Heart left ventricle (tissue), 13 donors: ENCODE results near the gene ZNF367.
"Not testable (repeated sequence)": the region's sequence is repeated elsewhere in the genome, so short reads cannot be mapped to it uniquely, and the experiment has no call there.

ENCODE experiments used
- POLR2A ChIP-seq, 2 donors: fragments of 450-650 bp; IDR thresholded peaks; one replicate each; pipeline ENCODE4 v1.6.1; 2017; ENCODE audit warnings: antibody characterized with exemption in 2 of 2, mild to moderate bottlenecking in 2 of 2, moderate library complexity in 2 of 2
- TF ChIP-seq, protein P1 (sequence below), 12 donors: fragments of 200-600 bp; sonication (generic) in 4 of 12; IDR thresholded peaks; one replicate each; pipeline versions ENCODE4 v1.5.0 to v1.8.0; 2018 to 2022; ENCODE audit warnings: antibody characterized with exemption in 12 of 12, mild to moderate bottlenecking in 5 of 12
- donor health status: ischemic (EF 13 %, LVEDD 7.1; RV severe dilation, severe dysfunction).
- donor health status: DM: no; HTN: yes; CAD: no.
- donor health status: DM: no; HTN: no; CAD: no.
- donor health status: ischemic (EF 25% LVEDD 6.9; RV normal size, moderate dysfunction).
- donor health status: ischemic (EF 25% LVEDD 5.7; RV mildly dilated, moderate dysfunction).
- donor health status: ischemic (EF 35%, LVEDD 5.7; RV mildly dilated, moderate dysfunction).
- donor health status: nonischemic (EF 11% LVEDD 7.7; RV severe dilation, severe dysfunction).
- donor health status: DM: yes; HTN: yes; CAD: no.
- donor health status: PGD.
- donor health status: ischemic (EF 29% LVEDD 5.4; RV normal size, mild dysfunction).
- donor health status: nonischemic (EF 23%, LVEDD 6.1; RV moderate dilation, normal function).

DNA sequence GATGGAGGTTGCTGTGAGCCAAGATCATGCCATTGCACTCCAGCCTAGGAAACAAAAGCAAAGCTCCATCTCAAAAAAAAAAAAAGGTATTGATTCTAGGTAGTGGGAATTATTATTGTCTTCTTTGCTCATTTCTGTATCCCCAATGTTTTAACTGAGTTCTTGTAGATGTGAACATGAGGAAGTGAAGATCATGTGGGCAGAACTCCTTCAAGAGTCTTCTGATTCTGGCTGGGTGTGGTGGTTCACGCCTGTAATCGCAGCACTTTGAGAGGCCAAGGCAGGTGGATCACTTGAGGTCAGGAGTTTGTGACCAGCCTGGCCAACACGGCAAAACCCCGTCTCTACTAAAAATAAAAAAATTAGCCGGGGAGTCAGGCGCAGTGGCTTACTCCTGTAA, 42.7 kb downstream of the ZNF367 start:
- TF ChIP-seq, protein P1, sequence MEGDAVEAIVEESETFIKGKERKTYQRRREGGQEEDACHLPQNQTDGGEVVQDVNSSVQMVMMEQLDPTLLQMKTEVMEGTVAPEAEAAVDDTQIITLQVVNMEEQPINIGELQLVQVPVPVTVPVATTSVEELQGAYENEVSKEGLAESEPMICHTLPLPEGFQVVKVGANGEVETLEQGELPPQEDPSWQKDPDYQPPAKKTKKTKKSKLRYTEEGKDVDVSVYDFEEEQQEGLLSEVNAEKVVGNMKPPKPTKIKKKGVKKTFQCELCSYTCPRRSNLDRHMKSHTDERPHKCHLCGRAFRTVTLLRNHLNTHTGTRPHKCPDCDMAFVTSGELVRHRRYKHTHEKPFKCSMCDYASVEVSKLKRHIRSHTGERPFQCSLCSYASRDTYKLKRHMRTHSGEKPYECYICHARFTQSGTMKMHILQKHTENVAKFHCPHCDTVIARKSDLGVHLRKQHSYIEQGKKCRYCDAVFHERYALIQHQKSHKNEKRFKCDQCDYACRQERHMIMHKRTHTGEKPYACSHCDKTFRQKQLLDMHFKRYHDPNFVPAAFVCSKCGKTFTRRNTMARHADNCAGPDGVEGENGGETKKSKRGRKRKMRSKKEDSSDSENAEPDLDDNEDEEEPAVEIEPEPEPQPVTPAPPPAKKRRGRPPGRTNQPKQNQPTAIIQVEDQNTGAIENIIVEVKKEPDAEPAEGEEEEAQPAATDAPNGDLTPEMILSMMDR (IDR thresholded peaks at IDR 0.05) = not testable (repeated sequence)
- TF ChIP-seq POLR2A (IDR thresholded peaks at IDR 0.05) = not testable (repeated sequence)
